ENCODE measurements around the gene UBE2E2.
"Not testable (repeated sequence)": the region's sequence is repeated elsewhere in the genome, so short reads cannot be mapped to it uniquely, and the experiment has no call there.

The UBE2E2 gene

GRCh38 chr3:23594894-23595670 is 392.0 kb downstream of the UBE2E2 start:
- no peak for DNase-seq

- DNase-seq: no peak
Measured at GRCh38 chr3:23595851-23596250, 392.7 kb downstream of the UBE2E2 start.

GRCh38 chr3:23600167-23600871 is 397.2 kb downstream of the UBE2E2 start:
- no peak for DNase-seq

- DNase-seq: no peak
Measured at GRCh38 chr3:23601091-23601822, 398.1 kb downstream of the UBE2E2 start.

GRCh38 chr3:23602971-23603370 is 399.8 kb downstream of the UBE2E2 start:
- no peak for DNase-seq

GRCh38 chr3:23607184-23607847 is 404.2 kb downstream of the UBE2E2 start:
- DNase-seq: no peak

GRCh38 chr3:23608650-23609049 is 405.5 kb downstream of the UBE2E2 start:
- DNase-seq: no peak

GRCh38 chr3:23611737-23612295 is 408.7 kb downstream of the UBE2E2 start:
- DNase-seq: peak; percentile 6

- no peak for DNase-seq
Measured at GRCh38 chr3:23612296-23612891, 409.3 kb downstream of the UBE2E2 start.

- no peak for DNase-seq
Measured at GRCh38 chr3:23615068-23615467, 411.9 kb downstream of the UBE2E2 start.

GRCh38 chr3:23618475-23618874 is 415.3 kb downstream of the UBE2E2 start:
- DNase-seq: not testable (repeated sequence)

GRCh38 chr3:23619705-23620637 is 416.8 kb downstream of the UBE2E2 start:
- no peak for DNase-seq

GRCh38 chr3:23620638-23621015 is 417.5 kb downstream of the UBE2E2 start:
- DNase-seq: no peak

- no peak for DNase-seq
Measured at GRCh38 chr3:23623844-23624243, 420.7 kb downstream of the UBE2E2 start.

- DNase-seq: no peak
Measured at GRCh38 chr3:23624305-23624704, 421.2 kb downstream of the UBE2E2 start.

GRCh38 chr3:23626442-23626841 is 423.3 kb downstream of the UBE2E2 start:
- no peak for DNase-seq

- peak; percentile 3 for DNase-seq
Measured at GRCh38 chr3:23629181-23629894, 426.2 kb downstream of the UBE2E2 start.

- DNase-seq: no peak
Measured at GRCh38 chr3:23633261-23633960, 430.3 kb downstream of the UBE2E2 start.

GRCh38 chr3:23637339-23637738 is 434.2 kb downstream of the UBE2E2 start:
- no peak for DNase-seq

Measured in MV-4-11 (cell line).